ENCODE measurements around the gene SPOCK1.

DNA sequence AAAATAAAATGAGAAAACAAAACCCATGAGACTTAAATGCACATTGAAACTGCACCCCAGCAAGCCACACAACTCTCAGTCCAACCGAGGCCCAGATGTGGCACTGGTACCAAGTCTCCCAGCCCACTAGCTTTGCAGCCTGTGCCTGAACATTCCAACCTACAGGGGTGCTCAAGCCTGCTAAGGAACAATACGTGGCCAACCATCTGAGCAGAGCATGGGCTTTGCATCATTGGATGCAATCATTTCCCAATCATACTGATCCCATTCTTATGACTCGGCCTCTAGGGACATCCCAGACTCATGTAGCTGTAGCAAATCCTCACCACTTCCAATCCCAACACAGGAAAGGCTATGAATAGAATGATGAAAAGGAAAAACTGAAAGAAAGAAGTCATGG is 297.2 kb downstream of the SPOCK1 start:
- TF ChIP-seq TAF1 (IDR thresholded peaks at IDR 0.05; ENCODE audit: borderline replicate concordance, insufficient read depth, low read length) (no peak), POLR2AphosphoS5 (IDR thresholded peaks at IDR 0.05; ENCODE audit: low read depth, low read length) (no peak), FOXP2 (optimal IDR thresholded peaks at IDR 0.05; ENCODE audit: borderline replicate concordance, extremely low read depth, extremely low read length, insufficient read depth) (no peak)
- TF ChIP-seq, protein P1, sequence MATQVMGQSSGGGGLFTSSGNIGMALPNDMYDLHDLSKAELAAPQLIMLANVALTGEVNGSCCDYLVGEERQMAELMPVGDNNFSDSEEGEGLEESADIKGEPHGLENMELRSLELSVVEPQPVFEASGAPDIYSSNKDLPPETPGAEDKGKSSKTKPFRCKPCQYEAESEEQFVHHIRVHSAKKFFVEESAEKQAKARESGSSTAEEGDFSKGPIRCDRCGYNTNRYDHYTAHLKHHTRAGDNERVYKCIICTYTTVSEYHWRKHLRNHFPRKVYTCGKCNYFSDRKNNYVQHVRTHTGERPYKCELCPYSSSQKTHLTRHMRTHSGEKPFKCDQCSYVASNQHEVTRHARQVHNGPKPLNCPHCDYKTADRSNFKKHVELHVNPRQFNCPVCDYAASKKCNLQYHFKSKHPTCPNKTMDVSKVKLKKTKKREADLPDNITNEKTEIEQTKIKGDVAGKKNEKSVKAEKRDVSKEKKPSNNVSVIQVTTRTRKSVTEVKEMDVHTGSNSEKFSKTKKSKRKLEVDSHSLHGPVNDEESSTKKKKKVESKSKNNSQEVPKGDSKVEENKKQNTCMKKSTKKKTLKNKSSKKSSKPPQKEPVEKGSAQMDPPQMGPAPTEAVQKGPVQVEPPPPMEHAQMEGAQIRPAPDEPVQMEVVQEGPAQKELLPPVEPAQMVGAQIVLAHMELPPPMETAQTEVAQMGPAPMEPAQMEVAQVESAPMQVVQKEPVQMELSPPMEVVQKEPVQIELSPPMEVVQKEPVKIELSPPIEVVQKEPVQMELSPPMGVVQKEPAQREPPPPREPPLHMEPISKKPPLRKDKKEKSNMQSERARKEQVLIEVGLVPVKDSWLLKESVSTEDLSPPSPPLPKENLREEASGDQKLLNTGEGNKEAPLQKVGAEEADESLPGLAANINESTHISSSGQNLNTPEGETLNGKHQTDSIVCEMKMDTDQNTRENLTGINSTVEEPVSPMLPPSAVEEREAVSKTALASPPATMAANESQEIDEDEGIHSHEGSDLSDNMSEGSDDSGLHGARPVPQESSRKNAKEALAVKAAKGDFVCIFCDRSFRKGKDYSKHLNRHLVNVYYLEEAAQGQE (IDR thresholded peaks at IDR 0.05; ENCODE audit: insufficient read depth in 1 of 2, low read depth in 2 of 2, low read length in 2 of 2): no peak
